GM12878 (cell line): ENCODE measurements around the gene ZFAND2B. TPM values are rescaled to one million over a fixed set of nuclear protein-coding genes. Genes with fewer than 3 reads are reported as not detected.

Experiments used
- ATAC-seq: fragments of 200-7000 bp; cut with Tn5 transposase; 3 replicates; pipeline ENCODE4 v1.9.1; 2020; ENCODE audit warnings: mild to moderate bottlenecking, moderate library complexity
- BruUV-seq: library from RNA; stranded (reverse); fragments of 400-500 nt; replicated peaks from 2 replicates; lab custom pipeline; 2021; lab: Mats Ljungman, UMichigan
- CTCF ChIA-PET: fragments of 300-600 bp; sonication (Branson Sonifier 250); formaldehyde crosslinking; extraction: SDS; loops from one replicate; lab custom pipeline; 2021; ENCODE audit warnings: inconsistent platforms; lab: Yijun Ruan, JAX
- POLR2A ChIA-PET: fragments of 350-600 bp; formaldehyde crosslinking; extraction: SDS; loops from one replicate; lab custom pipeline; 2021; ENCODE audit warnings: inconsistent platforms; lab: Charles Lee
- RAD21 ChIA-PET: fragments of 300-600 bp; sonication (Branson Sonifier 250); formaldehyde crosslinking; loops from one replicate; lab custom pipeline; 2023; ENCODE audit warnings: antibody characterized with exemption; ENCODE audit not compliant: unreplicated experiment; lab: Charles Lee
- SMC1A ChIA-PET: fragments of 300-600 bp; sonication (Branson Sonifier 250); formaldehyde crosslinking; loops from one replicate; lab custom pipeline; 2023; ENCODE audit not compliant: unreplicated experiment, uncharacterized antibody; lab: Charles Lee
- DNase-seq: peaks from one replicate; pipeline ENCODE4 v3.0.0-alpha.2; 2011; ENCODE audit warnings: low read depth, low spot score
- FAIRE-seq: peaks from 3 replicates; lab custom pipeline; 2011; peaks lifted over from hg19 to GRCh38; lab: Jason Lieb, UNC
- H2AFZ ChIP-seq: 2 replicates; pipeline ENCODE4 v1.6.0; 2011; ENCODE audit warnings: low read depth, low read length, control low read depth; ENCODE audit not compliant: control insufficient read depth
- H3K27ac ChIP-seq: 2 replicates; pipeline ENCODE4 v1.5.1; 2011; ENCODE audit warnings: control low read depth; ENCODE audit not compliant: control insufficient read depth, insufficient read depth
- H3K27me3 ChIP-seq, 2 experiments: replicated peaks in 1 of 2; 2 replicates each; pipeline versions ENCODE4 v1.6.0 to v1.6.1; 2011; ENCODE audit warnings: low read length in 1 of 2; ENCODE audit not compliant: control insufficient read depth in 2 of 2, insufficient read depth in 2 of 2
- H3K36me3 ChIP-seq, 2 experiments: 2 replicates each; pipeline ENCODE4 v1.5.1; 2011; ENCODE audit warnings: low read length in 1 of 2; ENCODE audit not compliant: control insufficient read depth in 2 of 2, insufficient read depth in 2 of 2
- H3K4me1 ChIP-seq: 2 replicates; pipeline ENCODE4 v1.6.1; 2011; ENCODE audit warnings: mild to moderate bottlenecking, low read length, moderate library complexity, mixed read lengths; ENCODE audit not compliant: control insufficient read depth, insufficient read depth
- H3K4me2 ChIP-seq: 2 replicates; pipeline ENCODE4 v1.6.0; 2011; ENCODE audit warnings: control low read depth; ENCODE audit not compliant: control insufficient read depth, insufficient read depth
- H3K4me3 ChIP-seq: fragments of 200-600 bp; sonication (generic); 2 replicates; pipeline ENCODE4 v1.5.1; 2016
- H3K79me2 ChIP-seq: 2 replicates; pipeline ENCODE4 v1.6.0; 2011; ENCODE audit warnings: low read length; ENCODE audit not compliant: control insufficient read depth, insufficient read depth
- H3K9ac ChIP-seq: 2 replicates; pipeline ENCODE4 v1.8.0; 2011; ENCODE audit warnings: low read length, control low read depth, mixed read lengths; ENCODE audit not compliant: control insufficient read depth, insufficient read depth
- H3K9me3 ChIP-seq: replicated peaks from 3 replicates; pipeline ENCODE4 v1.5.1; 2011; ENCODE audit warnings: mild to moderate bottlenecking, low read length; ENCODE audit not compliant: control insufficient read depth, insufficient read depth
- H4K20me1 ChIP-seq: 2 replicates; pipeline ENCODE4 v1.6.0; 2011; ENCODE audit not compliant: control insufficient read depth, insufficient read depth
- CBX5 ChIP-seq: sonication (generic); IDR thresholded peaks from 2 replicates; pipeline ENCODE4 v1.6.1; 2016; ENCODE audit warnings: low read depth, moderate library complexity, mild to moderate bottlenecking, inconsistent platforms
- EP300 ChIP-seq, 2 experiments: fragments of 150-350 bp in 1 of 2; IDR thresholded peaks; 2 replicates each; pipeline ENCODE4 v1.6.1; 2011 to 2012; ENCODE audit warnings: low read depth in 2 of 2, low read length in 2 of 2, borderline replicate concordance in 1 of 2, improper control_type of control experiment in 1 of 2, inconsistent platforms in 1 of 2; ENCODE audit not compliant: control insufficient read depth in 1 of 2
- HDAC2 ChIP-seq: fragments of 200-600 bp; sonication (generic); IDR thresholded peaks from 2 replicates; pipeline ENCODE4 v1.6.1; 2017
- JUNB ChIP-seq: IDR thresholded peaks from 2 replicates; pipeline ENCODE4 v1.6.1; 2016; ENCODE audit warnings: antibody characterized with exemption, mild to moderate bottlenecking
- MTA2 ChIP-seq: fragments of 450-650 bp; IDR thresholded peaks from 2 replicates; pipeline ENCODE4 v1.6.1; 2016; ENCODE audit warnings: low read depth, mild to moderate bottlenecking, moderate library complexity
- NRF1 ChIP-seq: conservative IDR thresholded peaks from 2 replicates; pipeline ENCODE4 v1.6.1; 2011; ENCODE audit warnings: mild to moderate bottlenecking, low read depth, low read length, improper control_type of control experiment
- PAX8 ChIP-seq: fragments of 450-650 bp; IDR thresholded peaks from 2 replicates; pipeline ENCODE4 v1.6.1; 2017; ENCODE audit warnings: mild to moderate bottlenecking, moderate library complexity
- RBBP5 ChIP-seq: fragments of 200-600 bp; sonication (generic); conservative IDR thresholded peaks from 2 replicates; pipeline ENCODE4 v1.6.1; 2016
- ZBED1 ChIP-seq: IDR thresholded peaks from 2 replicates; pipeline ENCODE4 v1.6.1; 2016; ENCODE audit warnings: borderline replicate concordance
- WGBS: methylation state at CpG from one replicate; pipeline ENCODE4 v1.1.6; 2016; ENCODE audit warnings: low lambda C conversion rate; ENCODE audit not compliant: insufficient replicate concordance, insufficient coverage; ENCODE audit errors: missing lambda C conversion rate; 5-methylcytosine and 5-hydroxymethylcytosine counted together
- in situ Hi-C: fragments of 300-500 bp; cut with MboI; formaldehyde crosslinking; loops from 9 replicates; pipeline ENCODE4 v1.14.3; 2018; ENCODE audit warnings: mixed read lengths
- intact Hi-C: fragments of 100-400 bp; cut with micrococcal nuclease; formaldehyde crosslinking; loops from one replicate; pipeline ENCODE4 v1.14.2; 2022; ENCODE audit not compliant: unreplicated experiment
- polyA plus RNA-seq, 11 experiments: library from polyadenylated mRNA; depleted of rRNA in 4 of 11; unstranded in 6 of 11; stranded (reverse) in 5 of 11; fragments of >200 nt; fragmentation: Nextera tagmentation in 4 of 11; fragmentation: Illumina TruSeq in 1 of 11; extraction: Ambion mirVana in 4 of 11; extraction: Trizol in 1 of 11; gene quantifications; 1 replicate in 1 of 11; 2 replicates in 10 of 11; pipeline versions ENCODE4 v1.2.1 to v1.2.3, GENCODE V29; 2011 to 2016; ENCODE audit warnings: inconsistent platforms in 2 of 11, missing spikeins in 2 of 11, low read depth in 1 of 11
- total RNA-seq, 4 experiments: library from RNA; depleted of rRNA in 3 of 4; stranded (reverse); fragments of >200 nt in 3 of 4; fragmentation: Illumina TruSeq in 1 of 4; extraction: Trizol in 1 of 4; gene quantifications; 2 replicates each; pipeline versions ENCODE4 v1.2.1 to v1.2.3, GENCODE V29; 2013 to 2021
- TF ChIP-seq, protein P1 (sequence below): fragments of 450-650 bp; IDR thresholded peaks from 2 replicates; pipeline ENCODE4 v1.6.1; 2016; ENCODE audit warnings: mild to moderate bottlenecking, moderate library complexity, borderline replicate concordance
- TF ChIP-seq, protein P2 (sequence below): fragments of 450-650 bp; IDR thresholded peaks from 2 replicates; pipeline ENCODE4 v1.6.1; 2017; ENCODE audit warnings: mild to moderate bottlenecking, moderate library complexity
- TF ChIP-seq, protein P3 (sequence below), 3 experiments: IDR thresholded peaks in 2 of 3; conservative IDR thresholded peaks in 1 of 3; 2 replicates each; pipeline ENCODE4 v1.5.1; 2011; ENCODE audit warnings: low read depth in 3 of 3, low read length in 3 of 3, mild to moderate bottlenecking in 3 of 3, control low read depth in 2 of 3, moderate library complexity in 2 of 3, inconsistent platforms in 1 of 3, mixed read lengths in 1 of 3; ENCODE audit not compliant: control insufficient read depth in 2 of 3, insufficient read depth in 1 of 3; ENCODE audit errors: extremely low read depth in 1 of 3

The ZFAND2B gene
- total and polyA plus RNA-seq, 10 of the 15 experiments (the other 5 are each of a cell fraction or from before 2014, with no cell fraction given) = 5.4 to 28.1 (median 22.4) TPM

DNA sequence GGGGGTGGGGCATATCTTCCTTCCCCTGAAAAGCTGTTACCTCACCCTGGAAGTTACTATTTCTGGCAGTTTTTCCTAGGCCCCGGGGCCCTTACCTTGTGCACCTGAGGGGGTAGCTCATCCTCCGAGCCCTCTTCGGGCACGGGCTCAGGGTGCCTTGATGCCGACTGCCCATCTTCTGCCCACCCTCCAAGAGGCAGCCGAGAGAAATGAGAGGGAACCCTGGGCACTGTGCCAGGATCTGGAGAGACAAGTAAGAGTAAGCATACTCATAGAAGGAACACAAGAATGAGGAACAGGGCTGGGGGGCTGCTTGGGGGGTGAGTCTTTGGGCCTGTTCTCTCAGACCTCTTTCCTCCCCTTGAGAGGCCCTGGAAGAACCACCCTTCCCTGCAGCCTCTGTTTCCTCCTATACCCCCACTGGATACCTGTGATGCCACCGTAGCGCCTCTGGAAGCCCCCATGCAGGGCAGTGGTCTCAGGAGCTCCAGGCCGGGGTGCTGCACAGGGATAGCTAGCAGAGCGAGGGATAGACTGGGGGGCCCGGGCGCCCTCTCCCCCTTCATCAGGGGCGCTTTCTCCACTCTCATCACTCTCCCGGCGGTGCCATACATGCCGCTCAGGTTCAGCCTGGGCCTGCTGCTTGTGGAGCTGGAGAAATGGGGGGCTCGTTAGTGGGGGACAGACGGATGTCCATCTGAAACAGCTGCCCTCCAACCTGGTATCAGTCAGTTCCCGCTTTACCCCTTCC is 14.2 kb downstream of the ZFAND2B start:
- ATAC-seq (no peak), DNase-seq (no peak), FAIRE-seq (no peak)
- Histone ChIP-seq H3K9ac (no peak overlapping the region), H4K20me1 (no peaks in the 10 kb centered on the region; the same call in 1 of the 2 replicates), H3K27ac (no peak overlapping the region), H3K4me1 (peaks cover 16% of the 10 kb centered on the region), H3K4me3 (no peak overlapping the region), H3K36me3 (peaks cover 14 to 30% of the 10 kb centered on the region in 2 experiments), H3K9me3 (no peaks in the 10 kb centered on the region), H3K4me2 (no peak overlapping the region), H3K27me3 (no peaks in the 10 kb centered on the region), H2AFZ (no peak overlapping the region), H3K79me2 (peaks cover 14% of the 10 kb centered on the region)
- SMC1A ChIA-PET = interaction anchor here (1.1 kb wide), 1 partner anchor 11 kb away, joined by 3 read pairs; no protein-coding TSS in a partner anchor
- in situ Hi-C loops (no loop called here), intact Hi-C loops (no loop called here)
- 95% methylated on average over 19 of the region's 19 CpGs for WGBS
- POLR2A ChIA-PET = interaction anchor here (0.7 kb wide), 1 partner anchor 8 kb away, joined by 4 read pairs; no protein-coding TSS in a partner anchor
- CTCF ChIA-PET = interaction anchor here (0.9 kb wide), 1 partner anchor 25 kb away, joined by 3 read pairs; no protein-coding TSS in a partner anchor
- BruUV-seq = no TSS peak
- RAD21 ChIA-PET = interaction anchor here (0.7 kb wide), 1 partner anchor 57 kb away, joined by 3 read pairs; no protein-coding TSS in a partner anchor
- no peak for TF ChIP-seq NRF1
- TF ChIP-seq PAX8 = no peak
- no peak for TF ChIP-seq JUNB
- TF ChIP-seq RBBP5 = no peak
- TF ChIP-seq, protein P1, sequence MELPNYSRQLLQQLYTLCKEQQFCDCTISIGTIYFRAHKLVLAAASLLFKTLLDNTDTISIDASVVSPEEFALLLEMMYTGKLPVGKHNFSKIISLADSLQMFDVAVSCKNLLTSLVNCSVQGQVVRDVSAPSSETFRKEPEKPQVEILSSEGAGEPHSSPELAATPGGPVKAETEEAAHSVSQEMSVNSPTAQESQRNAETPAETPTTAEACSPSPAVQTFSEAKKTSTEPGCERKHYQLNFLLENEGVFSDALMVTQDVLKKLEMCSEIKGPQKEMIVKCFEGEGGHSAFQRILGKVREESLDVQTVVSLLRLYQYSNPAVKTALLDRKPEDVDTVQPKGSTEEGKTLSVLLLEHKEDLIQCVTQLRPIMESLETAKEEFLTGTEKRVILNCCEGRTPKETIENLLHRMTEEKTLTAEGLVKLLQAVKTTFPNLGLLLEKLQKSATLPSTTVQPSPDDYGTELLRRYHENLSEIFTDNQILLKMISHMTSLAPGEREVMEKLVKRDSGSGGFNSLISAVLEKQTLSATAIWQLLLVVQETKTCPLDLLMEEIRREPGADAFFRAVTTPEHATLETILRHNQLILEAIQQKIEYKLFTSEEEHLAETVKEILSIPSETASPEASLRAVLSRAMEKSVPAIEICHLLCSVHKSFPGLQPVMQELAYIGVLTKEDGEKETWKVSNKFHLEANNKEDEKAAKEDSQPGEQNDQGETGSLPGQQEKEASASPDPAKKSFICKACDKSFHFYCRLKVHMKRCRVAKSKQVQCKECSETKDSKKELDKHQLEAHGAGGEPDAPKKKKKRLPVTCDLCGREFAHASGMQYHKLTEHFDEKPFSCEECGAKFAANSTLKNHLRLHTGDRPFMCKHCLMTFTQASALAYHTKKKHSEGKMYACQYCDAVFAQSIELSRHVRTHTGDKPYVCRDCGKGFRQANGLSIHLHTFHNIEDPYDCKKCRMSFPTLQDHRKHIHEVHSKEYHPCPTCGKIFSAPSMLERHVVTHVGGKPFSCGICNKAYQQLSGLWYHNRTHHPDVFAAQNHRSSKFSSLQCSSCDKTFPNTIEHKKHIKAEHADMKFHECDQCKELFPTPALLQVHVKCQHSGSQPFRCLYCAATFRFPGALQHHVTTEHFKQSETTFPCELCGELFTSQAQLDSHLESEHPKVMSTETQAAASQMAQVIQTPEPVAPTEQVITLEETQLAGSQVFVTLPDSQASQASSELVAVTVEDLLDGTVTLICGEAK = no peak
- no peak for TF ChIP-seq MTA2
- TF ChIP-seq ZBED1 = no peak
- no peak for TF ChIP-seq CBX5
- no peak for TF ChIP-seq HDAC2
- TF ChIP-seq, protein P2, sequence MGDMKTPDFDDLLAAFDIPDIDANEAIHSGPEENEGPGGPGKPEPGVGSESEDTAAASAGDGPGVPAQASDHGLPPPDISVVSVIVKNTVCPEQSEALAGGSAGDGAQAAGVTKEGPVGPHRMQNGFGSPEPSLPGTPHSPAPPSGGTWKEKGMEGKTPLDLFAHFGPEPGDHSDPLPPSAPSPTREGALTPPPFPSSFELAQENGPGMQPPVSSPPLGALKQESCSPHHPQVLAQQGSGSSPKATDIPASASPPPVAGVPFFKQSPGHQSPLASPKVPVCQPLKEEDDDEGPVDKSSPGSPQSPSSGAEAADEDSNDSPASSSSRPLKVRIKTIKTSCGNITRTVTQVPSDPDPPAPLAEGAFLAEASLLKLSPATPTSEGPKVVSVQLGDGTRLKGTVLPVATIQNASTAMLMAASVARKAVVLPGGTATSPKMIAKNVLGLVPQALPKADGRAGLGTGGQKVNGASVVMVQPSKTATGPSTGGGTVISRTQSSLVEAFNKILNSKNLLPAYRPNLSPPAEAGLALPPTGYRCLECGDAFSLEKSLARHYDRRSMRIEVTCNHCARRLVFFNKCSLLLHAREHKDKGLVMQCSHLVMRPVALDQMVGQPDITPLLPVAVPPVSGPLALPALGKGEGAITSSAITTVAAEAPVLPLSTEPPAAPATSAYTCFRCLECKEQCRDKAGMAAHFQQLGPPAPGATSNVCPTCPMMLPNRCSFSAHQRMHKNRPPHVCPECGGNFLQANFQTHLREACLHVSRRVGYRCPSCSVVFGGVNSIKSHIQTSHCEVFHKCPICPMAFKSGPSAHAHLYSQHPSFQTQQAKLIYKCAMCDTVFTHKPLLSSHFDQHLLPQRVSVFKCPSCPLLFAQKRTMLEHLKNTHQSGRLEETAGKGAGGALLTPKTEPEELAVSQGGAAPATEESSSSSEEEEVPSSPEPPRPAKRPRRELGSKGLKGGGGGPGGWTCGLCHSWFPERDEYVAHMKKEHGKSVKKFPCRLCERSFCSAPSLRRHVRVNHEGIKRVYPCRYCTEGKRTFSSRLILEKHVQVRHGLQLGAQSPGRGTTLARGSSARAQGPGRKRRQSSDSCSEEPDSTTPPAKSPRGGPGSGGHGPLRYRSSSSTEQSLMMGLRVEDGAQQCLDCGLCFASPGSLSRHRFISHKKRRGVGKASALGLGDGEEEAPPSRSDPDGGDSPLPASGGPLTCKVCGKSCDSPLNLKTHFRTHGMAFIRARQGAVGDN = no peak
- TF ChIP-seq EP300 (IDR thresholded peaks at IDR 0.05; ENCODE audit: borderline replicate concordance in 1 of 2, control insufficient read depth in 1 of 2, low read depth in 2 of 2, low read length in 2 of 2) = no peak
- TF ChIP-seq, protein P3, sequence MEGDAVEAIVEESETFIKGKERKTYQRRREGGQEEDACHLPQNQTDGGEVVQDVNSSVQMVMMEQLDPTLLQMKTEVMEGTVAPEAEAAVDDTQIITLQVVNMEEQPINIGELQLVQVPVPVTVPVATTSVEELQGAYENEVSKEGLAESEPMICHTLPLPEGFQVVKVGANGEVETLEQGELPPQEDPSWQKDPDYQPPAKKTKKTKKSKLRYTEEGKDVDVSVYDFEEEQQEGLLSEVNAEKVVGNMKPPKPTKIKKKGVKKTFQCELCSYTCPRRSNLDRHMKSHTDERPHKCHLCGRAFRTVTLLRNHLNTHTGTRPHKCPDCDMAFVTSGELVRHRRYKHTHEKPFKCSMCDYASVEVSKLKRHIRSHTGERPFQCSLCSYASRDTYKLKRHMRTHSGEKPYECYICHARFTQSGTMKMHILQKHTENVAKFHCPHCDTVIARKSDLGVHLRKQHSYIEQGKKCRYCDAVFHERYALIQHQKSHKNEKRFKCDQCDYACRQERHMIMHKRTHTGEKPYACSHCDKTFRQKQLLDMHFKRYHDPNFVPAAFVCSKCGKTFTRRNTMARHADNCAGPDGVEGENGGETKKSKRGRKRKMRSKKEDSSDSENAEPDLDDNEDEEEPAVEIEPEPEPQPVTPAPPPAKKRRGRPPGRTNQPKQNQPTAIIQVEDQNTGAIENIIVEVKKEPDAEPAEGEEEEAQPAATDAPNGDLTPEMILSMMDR (IDR thresholded peaks at IDR 0.05 in 2 of 3, conservative IDR thresholded peaks at IDR 0.05 in 1 of 3; ENCODE audit: control insufficient read depth in 2 of 3, extremely low read depth in 1 of 3, insufficient read depth in 1 of 3, low read depth in 3 of 3, low read length in 3 of 3) = no peak
